ENCODE data around the gene AGRN.

DNA sequence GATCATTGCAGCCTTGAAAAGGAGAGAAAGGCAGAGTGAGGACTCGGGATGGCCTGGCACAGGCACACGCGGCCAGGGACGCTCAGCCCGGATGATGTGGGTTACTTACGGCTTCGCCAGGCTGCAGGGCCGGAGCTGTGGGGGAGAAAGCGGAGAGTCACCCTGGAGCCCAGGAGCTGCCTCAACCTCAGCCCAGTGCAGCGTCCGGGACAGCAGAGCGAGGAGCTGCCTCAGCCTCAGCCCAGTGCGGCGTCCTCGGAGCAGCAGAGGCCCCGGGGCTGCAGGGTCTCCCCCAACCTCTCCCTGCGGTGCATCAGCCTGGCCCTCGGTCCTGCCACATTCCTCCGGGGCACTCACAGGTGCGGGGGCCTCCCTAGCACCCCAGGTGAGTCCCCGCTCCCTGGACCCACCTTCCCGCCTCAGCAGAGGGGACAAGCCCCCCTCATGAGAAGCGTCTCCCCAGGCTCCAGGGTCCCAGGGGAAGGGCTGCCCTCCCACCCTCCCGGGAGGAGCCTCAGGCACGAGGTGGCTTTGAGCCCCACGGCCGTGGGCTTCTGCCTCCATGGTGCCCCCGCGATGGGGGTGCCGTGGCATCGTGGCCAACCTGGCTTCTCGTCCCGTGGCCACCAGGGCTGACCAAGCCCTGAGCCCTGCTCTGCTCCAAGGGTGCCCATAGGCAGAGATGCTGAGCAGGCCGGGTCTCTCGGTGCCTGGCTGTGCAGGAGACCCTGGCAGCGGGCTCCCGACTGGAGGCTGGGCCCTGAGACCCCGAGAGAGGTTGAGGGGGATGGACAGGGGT lies 64.7 kb downstream of the AGRN start:
- TF ChIP-seq EZH2 (IDR thresholded peaks at IDR 0.05) (no peak), EZH2phosphoT487 (IDR thresholded peaks at IDR 0.05) (no peak)
- TF ChIP-seq, protein P1, sequence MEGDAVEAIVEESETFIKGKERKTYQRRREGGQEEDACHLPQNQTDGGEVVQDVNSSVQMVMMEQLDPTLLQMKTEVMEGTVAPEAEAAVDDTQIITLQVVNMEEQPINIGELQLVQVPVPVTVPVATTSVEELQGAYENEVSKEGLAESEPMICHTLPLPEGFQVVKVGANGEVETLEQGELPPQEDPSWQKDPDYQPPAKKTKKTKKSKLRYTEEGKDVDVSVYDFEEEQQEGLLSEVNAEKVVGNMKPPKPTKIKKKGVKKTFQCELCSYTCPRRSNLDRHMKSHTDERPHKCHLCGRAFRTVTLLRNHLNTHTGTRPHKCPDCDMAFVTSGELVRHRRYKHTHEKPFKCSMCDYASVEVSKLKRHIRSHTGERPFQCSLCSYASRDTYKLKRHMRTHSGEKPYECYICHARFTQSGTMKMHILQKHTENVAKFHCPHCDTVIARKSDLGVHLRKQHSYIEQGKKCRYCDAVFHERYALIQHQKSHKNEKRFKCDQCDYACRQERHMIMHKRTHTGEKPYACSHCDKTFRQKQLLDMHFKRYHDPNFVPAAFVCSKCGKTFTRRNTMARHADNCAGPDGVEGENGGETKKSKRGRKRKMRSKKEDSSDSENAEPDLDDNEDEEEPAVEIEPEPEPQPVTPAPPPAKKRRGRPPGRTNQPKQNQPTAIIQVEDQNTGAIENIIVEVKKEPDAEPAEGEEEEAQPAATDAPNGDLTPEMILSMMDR (IDR thresholded peaks at IDR 0.05) = no peak
